ENCODE data around the gene IL17RE. TPM values are rescaled to one million over a fixed set of nuclear protein-coding genes. Genes with fewer than 3 reads are reported as not detected.
"Not testable (repeated sequence)": the region's sequence is repeated elsewhere in the genome, so short reads cannot be mapped to it uniquely, and the experiment has no call there.

Gene IL17RE
- total RNA-seq, 1 donor from 2014 or later = 0.45 TPM

- DNase-seq (peak; percentile 45), ATAC-seq (peak; percentile 3)
- intact Hi-C loops (cut with micrococcal nuclease) = no loop called here
Observed at GRCh38 chr3:9917820-9918219, 15.2 kb downstream of the IL17RE start.

GRCh38 chr3:9918261-9919038 is 15.8 kb downstream of the IL17RE start:
- DNase-seq (no peak), ATAC-seq (no peak)
- intact Hi-C loops (cut with micrococcal nuclease) = no loop called here

GRCh38 chr3:9928158-9928557 is 25.5 kb downstream of the IL17RE start:
- ATAC-seq (no peak), DNase-seq (no peak)
- intact Hi-C loops (cut with micrococcal nuclease) = no loop called here

- intact Hi-C loops (cut with micrococcal nuclease) = no loop called here
- ATAC-seq = no peak
- DNase-seq = no peak
Observed at GRCh38 chr3:9930804-9931418, 28.3 kb downstream of the IL17RE start.

GRCh38 chr3:9932535-9932842 is 29.8 kb downstream of the IL17RE start:
- DNase-seq (no peak), ATAC-seq (no peak)
- intact Hi-C loops (cut with micrococcal nuclease) = no loop called here

GRCh38 chr3:9932843-9933560 is 30.4 kb downstream of the IL17RE start:
- ATAC-seq (peak; percentile 83), DNase-seq (peak; percentile 90)
- intact Hi-C loops (cut with micrococcal nuclease) = no loop called here

- DNase-seq (peak; percentile 98), ATAC-seq (peak; percentile 96)
- intact Hi-C loops (cut with micrococcal nuclease) = no loop called here
Observed at GRCh38 chr3:9933561-9934234, 31.1 kb downstream of the IL17RE start, which contains the start of gene CRELD1. TSS of gene CRELD1 (plus strand) at chr3:9933834. CDS start at chr3:9934439, 605 bp downstream.

- ATAC-seq (no peak), DNase-seq (no peak)
- intact Hi-C loops (cut with micrococcal nuclease) = no loop called here
Observed at GRCh38 chr3:9934235-9934621, 31.6 kb downstream of the IL17RE start.

- ATAC-seq (no peak), DNase-seq (no peak)
- intact Hi-C loops (cut with micrococcal nuclease) = no loop called here
Observed at GRCh38 chr3:9934993-9935392, 32.3 kb downstream of the IL17RE start.

- intact Hi-C loops (cut with micrococcal nuclease) = no loop called here
- no peak for DNase-seq
- no peak for ATAC-seq
Observed at GRCh38 chr3:9935966-9936510, 33.4 kb downstream of the IL17RE start.

GRCh38 chr3:9937486-9938238 is 35.0 kb downstream of the IL17RE start:
- ATAC-seq = no peak
- intact Hi-C loops (cut with micrococcal nuclease) = no loop called here
- DNase-seq = no peak

- ATAC-seq = no peak
- intact Hi-C loops (cut with micrococcal nuclease) = no loop called here
- DNase-seq = no peak
Observed at GRCh38 chr3:9938966-9939365, 36.3 kb downstream of the IL17RE start.

- ATAC-seq; DNase-seq; intact Hi-C loops (cut with micrococcal nuclease): not testable (repeated sequence)
Observed at GRCh38 chr3:9939906-9940305, 37.3 kb downstream of the IL17RE start.

GRCh38 chr3:9940746-9941145 is 38.1 kb downstream of the IL17RE start:
- ATAC-seq (no peak), DNase-seq (no peak)
- intact Hi-C loops (cut with micrococcal nuclease) = no loop called here

GRCh38 chr3:9942164-9942563 is 39.5 kb downstream of the IL17RE start:
- DNase-seq (no peak), ATAC-seq (no peak)
- intact Hi-C loops (cut with micrococcal nuclease) = no loop called here

GRCh38 chr3:9942934-9943690 is 40.5 kb downstream of the IL17RE start:
- intact Hi-C loops (cut with micrococcal nuclease) = no loop called here
- DNase-seq = no peak
- no peak for ATAC-seq

GRCh38 chr3:9944271-9944670 is 41.6 kb downstream of the IL17RE start:
- ATAC-seq (no peak), DNase-seq (no peak)
- intact Hi-C loops (cut with micrococcal nuclease) = no loop called here

- intact Hi-C loops (cut with micrococcal nuclease) = no loop called here
- ATAC-seq = no peak
Observed at GRCh38 chr3:9945358-9945757, 42.7 kb downstream of the IL17RE start.

More at GRCh38 chr3:9945358-9945757, 42.7 kb downstream of the IL17RE start:
- DNase-seq = no peak
